ENCODE measurements around the gene PTMS.

The PTMS gene

DNA sequence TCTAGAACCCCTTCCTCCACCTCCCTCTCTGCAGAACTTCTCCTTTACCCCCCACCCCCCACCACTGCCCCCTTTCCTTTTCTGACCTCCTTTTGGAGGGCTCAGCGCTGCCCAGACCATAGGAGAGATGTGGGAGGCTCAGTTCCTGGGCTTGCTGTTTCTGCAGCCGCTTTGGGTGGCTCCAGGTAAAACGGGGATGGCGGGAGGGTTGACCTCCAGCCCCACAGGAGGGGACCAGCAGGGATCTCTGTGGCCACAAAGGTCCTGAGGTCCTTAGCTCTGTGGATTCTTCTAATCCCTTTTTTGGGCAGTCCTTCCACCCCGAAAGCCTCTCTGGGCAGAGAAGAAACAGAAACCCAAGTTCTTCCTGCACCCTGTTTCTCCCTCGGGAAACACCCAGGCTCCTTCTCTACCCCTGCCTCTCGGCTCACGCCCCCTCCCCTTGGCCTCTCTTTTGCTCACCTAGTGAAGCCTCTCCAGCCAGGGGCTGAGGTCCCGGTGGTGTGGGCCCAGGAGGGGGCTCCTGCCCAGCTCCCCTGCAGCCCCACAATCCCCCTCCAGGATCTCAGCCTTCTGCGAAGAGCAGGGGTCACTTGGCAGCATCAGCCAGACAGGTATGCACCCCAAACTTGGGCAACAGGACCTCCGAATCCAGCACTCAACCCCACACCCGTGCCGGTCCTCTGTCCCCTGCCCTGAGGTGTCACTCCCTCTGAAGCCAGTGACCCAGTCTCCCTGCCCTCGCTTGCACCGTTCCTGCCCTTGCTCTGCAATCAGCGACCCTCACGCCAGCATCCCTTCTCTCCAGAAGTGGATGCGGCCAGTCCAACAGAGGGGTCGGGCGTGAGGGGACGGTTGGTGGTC is 6.8 kb downstream of the PTMS start:
- DNase-seq, result no peak

DNA sequence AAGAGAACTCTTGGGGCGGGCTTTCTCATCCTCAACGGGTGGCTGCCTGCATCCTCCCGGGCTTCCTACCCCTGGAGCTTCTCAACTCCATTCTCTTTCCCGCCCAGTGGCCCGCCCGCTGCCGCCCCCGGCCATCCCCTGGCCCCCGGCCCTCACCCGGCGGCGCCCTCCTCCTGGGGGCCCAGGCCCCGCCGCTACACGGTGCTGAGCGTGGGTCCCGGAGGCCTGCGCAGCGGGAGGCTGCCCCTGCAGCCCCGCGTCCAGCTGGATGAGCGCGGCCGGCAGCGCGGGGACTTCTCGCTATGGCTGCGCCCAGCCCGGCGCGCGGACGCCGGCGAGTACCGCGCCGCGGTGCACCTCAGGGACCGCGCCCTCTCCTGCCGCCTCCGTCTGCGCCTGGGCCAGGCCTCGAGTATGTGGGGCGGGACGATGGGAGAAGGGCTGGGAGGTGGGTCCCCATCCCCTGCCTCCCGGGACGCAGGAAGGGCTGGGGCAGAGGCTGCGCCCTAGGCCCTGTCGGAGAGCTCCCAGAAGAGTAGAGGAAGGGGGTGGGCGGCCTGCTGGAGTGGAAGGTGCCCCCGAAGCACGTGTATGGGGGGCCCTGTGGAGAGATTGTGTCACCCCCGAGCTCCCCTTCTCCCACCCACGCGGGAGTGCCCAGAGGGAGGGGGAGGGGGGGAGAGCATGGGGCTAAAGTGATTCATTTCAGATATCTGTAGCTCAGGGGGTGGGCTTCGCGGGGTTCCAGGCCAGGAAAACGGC is 7.6 kb downstream of the PTMS start:
- peak; percentile 81 to 82 for DNase-seq

DNA sequence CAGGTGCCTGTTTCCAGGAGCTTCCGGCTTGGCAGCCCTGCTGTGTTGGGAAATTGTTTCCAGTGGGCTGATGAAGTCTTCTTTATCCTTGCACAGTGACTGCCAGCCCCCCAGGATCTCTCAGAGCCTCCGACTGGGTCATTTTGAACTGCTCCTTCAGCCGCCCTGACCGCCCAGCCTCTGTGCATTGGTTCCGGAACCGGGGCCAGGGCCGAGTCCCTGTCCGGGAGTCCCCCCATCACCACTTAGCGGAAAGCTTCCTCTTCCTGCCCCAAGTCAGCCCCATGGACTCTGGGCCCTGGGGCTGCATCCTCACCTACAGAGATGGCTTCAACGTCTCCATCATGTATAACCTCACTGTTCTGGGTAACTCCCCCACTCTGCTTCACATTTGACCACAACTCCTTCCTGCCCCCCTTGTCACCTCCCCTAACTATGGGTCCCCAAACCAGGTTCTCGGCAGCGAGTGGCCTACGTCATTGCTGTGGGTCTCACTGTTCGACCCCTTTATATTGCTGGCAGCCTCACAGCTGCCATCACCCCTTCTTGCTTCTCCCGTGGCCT is 8.4 kb downstream of the PTMS start:
- DNase-seq, result peak; percentile 54 to 59

DNA sequence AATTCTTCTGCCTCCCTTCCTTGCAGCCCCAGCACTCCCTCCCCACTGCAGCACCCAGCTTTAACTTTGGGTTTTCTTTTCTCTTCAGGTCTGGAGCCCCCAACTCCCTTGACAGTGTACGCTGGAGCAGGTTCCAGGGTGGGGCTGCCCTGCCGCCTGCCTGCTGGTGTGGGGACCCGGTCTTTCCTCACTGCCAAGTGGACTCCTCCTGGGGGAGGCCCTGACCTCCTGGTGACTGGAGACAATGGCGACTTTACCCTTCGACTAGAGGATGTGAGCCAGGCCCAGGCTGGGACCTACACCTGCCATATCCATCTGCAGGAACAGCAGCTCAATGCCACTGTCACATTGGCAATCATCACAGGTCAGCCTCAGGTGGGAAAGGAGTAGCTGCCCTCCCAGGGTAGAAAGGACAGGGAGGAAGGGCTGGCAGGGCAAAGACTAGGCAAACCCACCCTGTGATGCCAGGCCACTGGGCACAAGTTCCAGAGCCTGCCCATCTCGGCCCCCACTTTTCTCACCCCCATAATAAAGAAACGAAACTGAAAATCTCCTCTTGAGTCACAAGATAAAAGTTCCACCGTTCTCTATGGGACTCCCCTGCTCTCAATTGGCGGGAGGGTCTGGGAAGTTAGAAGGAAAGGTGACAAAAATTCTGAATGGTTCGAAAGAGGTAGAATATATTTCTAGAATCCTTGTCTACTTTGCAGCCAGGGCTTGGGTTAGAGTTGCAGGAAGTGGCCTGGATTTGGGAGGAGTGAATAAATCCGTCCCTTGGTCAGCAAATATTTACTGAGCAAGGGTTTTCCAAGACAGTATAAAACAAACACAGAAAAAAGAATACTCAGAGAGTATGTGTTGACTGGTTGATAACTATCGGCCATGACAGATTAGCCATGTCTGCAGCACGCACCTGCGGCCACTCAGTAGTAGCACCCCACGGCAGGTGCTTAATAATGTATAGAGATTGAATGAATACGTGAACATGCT is 9.3 kb downstream of the PTMS start:
- DNase-seq, result no peak

DNA sequence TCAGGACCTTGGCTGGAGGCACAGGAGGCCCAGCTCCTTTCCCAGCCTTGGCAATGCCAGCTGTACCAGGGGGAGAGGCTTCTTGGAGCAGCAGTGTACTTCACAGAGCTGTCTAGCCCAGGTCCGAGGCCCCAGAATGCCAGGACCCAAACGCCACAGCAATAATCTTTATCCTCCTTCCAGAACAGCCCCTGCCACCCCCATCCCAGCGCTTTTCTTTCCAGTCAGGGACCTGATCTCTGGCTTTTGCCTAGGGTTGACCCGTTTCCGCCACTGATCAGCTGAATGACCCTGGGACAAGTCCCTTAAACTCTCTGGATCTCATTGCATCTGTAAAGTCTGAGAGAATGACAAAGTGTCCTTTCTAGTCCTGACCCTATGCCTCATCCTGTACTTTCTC is 11.2 kb downstream of the PTMS start:
- DNase-seq, result no peak

DNA sequence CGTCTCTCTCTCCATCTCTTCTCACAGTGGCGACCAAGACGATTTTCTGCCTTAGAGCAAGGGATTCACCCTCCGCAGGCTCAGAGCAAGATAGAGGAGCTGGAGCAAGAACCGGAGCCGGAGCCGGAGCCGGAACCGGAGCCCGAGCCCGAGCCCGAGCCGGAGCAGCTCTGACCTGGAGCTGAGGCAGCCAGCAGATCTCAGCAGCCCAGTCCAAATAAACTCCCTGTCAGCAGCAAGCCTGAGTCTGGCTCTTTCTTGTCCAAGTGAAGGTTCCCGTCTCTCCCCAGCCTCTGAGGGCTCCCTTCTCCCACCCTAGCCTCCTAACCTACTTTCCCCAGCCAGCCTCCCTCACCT is 12.0 kb downstream of the PTMS start:
- no peak for DNase-seq

DNA sequence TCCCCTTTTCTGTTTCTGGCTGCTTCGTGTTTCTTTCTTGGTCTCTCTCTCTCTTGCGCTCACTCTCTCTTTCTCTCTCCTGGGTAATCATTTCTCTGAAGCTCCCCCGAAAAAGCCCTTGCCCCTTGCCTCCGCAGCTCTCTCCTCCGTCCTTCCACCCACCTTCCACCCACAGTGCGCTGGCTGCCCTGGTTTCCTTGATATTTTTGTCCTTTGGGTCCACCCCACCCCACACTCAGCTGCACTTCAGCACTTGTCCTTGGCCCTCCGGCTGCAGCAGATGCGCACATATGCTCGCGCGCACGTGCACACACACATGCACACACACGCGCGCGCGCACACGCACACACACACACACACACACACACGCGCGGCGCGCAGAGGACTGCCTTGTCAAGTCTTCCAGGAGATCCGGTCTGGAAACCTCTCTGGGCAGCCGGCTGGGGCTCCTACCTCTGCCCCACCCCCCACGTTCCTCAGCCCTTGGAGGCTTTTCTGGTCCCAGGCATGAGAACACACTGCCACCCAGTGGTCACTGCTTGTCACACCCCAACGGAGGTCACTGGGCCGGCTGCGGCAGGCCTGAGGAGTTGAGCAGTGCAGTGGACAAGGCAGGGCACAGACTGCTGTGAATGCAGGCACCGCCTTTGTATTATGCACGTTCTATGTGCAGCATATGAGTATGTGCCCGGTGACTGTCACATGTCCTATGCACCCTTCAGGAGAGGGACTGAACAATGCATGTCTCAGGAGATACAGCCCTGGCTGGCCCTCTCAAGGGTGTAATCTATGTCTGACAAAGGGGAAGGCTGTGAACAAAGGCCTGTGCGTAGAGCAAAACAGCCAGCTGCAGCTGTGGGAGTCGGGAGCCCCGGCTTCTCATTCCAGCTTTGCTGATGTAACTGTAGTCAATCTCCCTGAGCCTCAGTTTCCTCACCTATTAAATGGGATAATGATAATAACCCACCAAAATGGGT is 12.7 kb downstream of the PTMS start:
- peak; percentile 94 to 95 for DNase-seq

DNA sequence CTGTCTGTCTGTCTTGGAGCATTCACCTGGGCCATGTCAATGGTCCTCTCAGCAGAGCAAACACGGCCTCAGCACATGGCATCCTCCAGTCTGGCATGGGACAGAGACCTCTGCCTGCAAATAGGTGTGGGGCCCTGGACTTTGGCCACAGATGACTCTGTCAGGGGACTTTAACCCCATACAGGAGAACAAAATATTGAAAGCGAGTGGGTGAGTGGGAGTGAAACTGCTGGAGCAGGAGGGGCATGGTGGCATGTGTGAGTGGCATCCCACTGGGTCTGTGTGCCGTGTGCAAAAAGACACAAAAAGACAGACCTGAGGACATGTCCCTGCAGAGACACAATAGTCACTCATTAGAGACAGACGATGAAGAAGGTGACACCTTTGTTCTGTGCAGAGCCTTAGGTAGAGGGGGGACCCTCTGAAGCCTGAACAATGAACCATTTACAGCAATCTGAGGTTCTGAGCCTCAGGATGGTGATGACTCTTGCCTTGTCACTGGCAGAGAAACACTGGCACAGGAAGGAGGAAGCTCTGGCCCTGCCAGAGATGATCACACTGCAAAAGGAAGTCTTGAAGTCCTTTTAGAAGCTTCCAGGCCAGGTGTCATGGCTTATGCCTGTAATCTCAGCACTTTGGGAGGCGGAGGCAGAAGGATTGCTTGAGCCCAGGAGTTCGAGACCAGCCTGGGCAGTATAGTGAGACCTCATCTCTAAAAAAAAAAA is 13.7 kb downstream of the PTMS start:
- peak; percentile 46 to 58 for DNase-seq

DNA sequence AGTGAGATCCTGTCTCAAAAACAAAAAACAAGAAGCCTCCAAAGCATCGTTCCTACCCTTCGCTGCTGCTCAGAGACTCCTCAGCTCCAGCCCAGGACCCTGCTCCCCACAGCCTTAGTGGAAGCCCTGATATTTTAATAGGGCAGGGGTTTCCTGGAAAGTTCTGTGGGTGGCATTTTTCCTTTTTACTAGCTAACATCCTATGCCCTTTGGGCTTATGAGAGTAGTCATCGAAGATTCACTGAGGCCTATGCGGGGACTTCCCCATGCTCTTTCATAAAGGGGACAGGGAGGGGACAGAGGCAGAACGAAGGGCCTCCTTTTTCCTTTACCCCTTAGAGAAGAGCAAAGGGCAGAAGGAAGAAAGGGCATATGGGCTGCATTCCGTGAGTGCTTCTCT is 14.4 kb downstream of the PTMS start:
- DNase-seq, result peak; percentile 64 to 68

DNA sequence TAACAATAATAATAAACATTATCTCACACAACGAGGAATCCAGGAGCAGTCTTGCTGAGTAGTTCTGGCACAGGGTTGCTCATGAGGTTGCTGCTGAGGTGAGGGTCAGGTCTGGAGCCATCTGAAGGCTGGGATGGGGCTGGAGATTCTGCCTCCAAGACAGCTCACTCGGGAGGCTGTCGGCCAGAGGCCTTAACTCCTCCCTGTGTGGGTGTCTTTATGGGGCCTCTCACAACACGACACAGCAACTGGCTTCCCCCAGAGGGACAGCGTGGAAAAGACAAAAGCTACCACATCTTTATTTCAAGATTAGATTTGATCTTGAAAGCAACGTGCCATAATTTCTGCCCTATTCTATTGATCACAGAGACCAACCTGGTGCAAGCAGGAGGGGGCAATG is 16.0 kb downstream of the PTMS start:
- DNase-seq, result no peak

DNA sequence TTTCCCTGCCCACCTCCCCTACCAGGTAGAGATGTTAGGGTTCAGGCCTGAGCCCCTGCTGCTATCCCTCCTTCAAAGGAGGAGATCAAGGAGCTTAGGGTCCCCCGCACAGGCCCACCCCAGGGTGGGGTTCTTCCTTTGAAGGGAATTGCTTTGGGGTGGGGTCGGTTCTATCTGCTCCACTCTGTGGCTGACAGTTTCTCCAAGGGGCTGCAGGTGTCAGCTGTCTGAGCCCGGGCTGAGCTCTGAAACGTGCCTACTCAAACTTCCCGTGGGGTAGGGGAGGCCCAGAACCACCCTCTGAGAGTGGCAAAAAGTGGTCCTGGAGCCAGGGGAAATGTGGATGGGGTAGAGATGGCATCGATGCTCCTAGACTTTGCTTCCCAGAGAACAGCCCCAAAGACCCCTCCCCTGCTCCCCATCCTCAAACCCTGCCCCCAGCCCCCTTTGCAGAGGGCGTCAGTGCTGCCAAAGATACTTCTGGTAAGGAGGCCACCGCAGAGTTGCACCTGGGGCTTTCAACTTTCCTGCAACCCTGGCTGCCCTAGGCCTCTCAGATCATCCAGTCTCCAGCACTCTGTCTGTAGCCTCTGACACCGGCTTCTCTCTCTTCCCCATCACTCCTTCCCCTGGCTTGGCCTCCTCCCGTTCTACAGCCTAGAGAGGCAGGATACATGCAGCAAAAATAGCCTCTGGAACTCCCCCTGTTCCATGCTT is 16.8 kb downstream of the PTMS start:
- DNase-seq, result no peak

DNA sequence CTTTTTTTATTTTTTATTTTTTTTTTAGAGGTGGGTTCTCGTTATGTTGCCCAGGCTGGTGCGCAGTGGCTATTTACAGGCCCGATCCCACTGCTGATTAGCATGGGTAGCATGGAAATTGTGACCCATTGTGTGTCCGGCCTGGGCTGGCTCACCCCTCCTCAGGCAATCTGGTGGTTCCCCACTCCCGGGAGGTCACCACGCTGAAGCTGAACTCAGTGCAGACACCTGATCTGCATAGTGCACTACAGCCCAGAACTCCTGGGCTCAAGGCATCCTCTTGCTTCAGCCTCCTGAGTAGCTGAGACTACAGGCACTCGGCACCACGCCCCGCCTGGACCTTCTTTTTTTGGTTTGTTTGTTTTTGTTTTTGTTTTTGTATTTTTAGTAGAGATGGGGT is 17.7 kb downstream of the PTMS start:
- no peak for DNase-seq

DNA sequence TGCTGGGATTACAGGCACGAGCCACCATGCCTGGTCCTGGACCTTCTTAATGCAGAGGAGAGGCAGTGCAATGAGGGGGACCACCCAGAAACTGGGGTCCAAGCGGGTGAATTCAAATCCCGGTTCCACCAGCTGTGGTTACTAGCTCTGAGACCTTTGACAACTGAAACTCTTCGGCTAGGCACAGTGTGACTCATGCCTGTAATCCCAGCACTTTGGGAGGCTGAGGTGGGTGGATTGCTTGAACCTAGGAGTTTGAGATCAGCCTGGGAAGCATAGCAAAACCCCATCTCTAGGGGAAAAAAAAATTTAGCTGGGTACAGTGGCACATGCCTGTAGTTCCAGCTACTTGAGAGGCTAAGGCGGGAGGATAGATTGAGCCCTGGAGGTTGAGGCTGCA is 18.1 kb downstream of the PTMS start:
- DNase-seq, result no peak

DNA sequence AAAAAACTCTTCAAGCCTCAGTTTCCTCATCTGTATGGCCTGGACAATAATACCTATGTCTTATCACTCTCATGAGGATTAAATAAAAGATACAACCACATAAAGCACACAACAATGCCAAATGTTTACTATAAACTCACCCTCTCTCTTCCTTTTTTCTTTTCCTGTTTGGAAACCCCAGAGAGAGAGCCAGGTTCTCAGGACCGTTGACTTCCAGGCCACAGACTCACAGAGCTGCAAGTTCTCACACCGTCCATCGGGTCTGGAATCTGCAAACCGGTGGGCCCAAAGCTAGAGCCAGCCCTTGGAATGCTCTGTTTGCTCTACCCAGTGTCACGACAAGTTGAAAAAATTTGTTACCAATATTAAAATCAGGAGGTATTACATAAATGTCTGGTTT is 18.6 kb downstream of the PTMS start:
- DNase-seq, result no peak

DNA sequence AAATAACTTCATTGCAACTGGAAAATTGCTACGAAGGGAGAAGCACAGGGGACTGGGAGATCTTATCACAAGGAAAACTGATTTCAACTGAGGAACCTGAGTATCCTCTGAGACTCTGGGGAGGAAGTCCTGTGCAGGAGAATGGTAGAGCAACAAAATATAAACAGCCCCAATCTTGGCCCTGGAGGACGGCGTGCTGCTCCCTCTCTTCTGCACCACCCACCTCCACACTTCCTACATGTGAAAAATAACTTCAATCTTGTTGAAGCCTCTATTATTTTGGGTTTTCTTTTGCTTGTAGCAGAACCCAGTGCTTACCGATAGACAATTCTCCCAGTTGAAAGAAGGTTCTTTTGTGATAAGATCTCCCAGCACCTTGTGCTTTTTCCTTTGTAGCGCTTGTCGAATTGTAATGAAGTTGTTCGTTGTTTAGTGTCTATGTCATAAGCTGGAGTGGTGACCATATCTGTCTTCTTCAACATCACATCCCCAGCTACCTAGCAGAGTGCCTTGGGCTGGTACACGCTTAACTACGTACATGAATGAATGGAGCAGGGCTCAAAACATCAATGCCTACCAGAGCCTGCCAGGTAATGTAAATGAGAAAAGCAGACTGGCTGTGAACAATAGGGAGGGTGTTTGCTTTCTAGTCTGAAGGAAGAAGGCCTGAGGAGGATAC is 20.4 kb downstream of the PTMS start:
- peak in 1 of 2 experiments; percentile 34 for DNase-seq

DNA sequence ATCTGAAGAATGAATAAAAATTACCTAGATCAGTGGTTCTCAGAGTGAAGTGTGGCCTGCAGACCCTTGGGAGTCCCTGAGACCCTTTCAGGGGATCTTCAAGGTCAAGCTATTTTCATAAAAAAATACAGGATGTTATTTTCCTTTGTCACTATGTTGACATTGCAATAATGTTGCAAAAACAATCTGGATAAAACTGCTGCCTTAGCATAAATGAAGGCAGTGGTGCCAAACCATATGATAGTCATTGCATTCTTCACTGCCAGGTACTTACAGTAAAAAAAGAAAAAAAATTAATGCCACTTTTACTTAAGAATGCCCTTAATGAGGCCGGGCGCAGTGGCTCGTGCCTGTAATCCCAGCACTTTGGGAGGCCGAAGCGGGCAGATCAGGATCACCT is 21.1 kb downstream of the PTMS start:
- no peak for DNase-seq

DNA sequence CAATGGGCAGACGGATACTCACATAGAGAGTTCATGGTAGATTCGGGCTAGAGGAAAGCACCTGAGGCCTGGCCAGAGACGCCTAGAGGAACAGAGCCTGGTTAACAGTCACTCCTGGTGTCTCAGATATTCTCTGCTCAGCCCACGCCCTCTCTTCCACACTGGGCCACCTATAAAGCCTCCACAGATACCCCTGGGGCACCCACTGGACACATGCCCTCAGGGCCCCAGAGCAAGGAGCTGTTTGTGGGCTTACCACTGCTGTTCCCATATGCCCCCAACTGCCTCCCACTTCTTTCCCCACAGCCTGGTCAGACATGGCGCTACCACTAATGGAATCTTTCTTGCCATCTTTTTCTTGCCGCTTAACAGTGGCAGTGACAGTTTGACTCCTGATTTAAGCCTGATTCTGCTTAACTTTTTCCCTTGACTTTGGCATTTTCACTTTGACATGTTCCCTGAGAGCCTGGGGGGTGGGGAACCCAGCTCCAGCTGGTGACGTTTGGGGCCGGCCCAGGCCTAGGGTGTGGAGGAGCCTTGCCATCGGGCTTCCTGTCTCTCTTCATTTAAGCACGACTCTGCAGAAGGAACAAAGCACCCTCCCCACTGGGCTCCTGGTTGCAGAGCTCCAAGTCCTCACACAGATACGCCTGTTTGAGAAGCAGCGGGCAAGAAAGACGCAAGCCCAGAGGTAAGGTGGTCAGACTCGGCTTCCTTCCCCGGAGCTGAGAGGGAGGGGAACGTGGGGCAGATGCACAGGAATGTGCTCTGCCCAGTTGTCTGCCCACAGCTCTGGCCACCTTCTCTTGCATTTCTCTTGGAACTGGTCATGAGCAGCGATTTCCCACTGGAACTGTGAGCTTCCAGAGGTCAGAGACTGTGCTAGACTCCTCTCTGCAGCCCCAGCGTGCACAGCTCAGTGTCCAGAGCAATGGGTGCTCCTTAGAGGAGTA is 23.1 kb downstream of the PTMS start, which contains the start of gene CD4:
CD4 (plus strand) TSS at position 557 of the 953 bp plus-strand sequence. CDS start 10,611 bp downstream, outside the sequence.
- DNase-seq, result peak; percentile 84 to 87
